K562 treated with DMSO at 1 percent for 12 hours (cell line): Measurements from ENCODE around the gene MAPKAPK2. TPM values are rescaled to one million over a fixed set of nuclear protein-coding genes. Genes with fewer than 3 reads are reported as not detected.

Source experiments
- total RNA-seq: library from RNA; unstranded; fragments of 300-600 nt; gene quantifications from 2 replicates; pipeline ENCODE4 v1.2.3, GENCODE V29; 2022; ENCODE audit not compliant: insufficient read depth

Gene MAPKAPK2
- 74.1 and 114 TPM in 2 replicates for total RNA-seq

DNA sequence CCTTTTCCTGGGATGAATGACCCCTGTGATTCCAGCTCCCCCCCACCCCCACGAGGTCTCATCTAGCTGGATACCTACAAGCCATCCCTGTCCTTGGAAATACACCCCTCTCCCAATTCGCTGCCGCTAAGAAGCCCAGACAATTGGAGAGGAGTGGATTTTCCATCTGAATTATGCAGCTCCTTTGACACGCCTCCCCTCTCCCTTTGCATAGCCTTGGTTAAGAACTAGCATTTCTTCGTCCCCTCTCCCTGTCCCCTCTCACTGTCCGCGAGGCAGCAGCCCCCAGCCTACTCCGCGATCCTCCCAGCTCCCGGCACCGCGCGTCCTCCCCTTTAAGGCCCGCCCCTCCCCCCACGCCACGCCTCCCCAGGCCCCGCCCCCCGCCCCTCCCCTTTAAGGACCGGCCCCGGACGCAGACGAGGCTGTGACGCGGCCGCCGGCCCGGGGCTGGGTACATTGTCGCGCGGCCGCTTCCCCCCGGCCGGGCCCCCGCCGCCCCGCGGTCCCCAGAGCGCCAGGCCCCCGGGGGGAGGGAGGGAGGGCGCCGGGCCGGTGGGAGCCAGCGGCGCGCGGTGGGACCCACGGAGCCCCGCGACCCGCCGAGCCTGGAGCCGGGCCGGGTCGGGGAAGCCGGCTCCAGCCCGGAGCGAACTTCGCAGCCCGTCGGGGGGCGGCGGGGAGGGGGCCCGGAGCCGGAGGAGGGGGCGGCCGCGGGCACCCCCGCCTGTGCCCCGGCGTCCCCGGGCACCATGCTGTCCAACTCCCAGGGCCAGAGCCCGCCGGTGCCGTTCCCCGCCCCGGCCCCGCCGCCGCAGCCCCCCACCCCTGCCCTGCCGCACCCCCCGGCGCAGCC, at the start of gene MAPKAPK2:
MAPKAPK2 (plus strand) TSS at position 428 of the 856 bp plus-strand sequence; CDS start at position 753, 325 bp downstream.

DNA sequence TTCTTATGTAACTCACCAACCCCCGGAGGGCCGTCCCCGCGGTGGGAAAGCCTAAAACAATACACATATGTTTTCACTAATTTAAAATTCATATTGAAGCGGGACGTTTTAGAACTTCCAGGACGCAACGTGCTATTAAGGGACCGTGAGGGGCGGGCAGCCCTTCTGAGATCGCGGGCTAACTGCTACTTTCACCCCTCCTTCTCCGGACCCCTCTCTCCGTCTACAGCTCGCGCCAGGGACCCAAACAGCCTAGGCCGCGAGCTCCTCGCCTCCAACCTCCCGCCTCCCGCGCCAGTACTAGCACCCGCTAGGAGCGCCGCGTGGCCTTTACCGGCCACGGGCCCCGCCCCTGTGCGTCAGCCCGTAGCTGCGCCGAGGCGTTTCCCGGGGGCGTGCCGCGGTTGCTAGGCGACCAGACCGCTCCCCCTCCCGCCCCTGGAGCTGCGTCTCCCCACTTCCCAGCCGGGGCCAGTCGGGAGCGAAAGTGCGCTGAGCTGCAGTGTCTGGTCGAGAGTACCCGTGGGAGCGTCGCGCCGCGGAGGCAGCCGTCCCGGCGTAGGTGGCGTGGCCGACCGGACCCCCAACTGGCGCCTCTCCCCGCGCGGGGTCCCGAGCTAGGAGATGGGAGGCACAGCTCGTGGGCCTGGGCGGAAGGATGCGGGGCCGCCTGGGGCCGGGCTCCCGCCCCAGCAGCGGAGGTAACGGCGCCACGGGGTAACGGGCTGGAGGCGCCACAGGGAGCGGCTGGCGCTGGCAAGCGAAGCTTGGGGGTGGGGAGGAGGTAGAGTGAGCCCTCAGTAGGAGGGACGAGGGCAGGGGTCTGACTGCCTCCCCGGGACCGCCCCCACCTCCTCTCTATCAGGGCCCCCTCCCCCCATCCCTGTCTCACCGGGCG, 49.4 kb upstream of the MAPKAPK2 start, which contains the start of gene DYRK3:
DYRK3 (plus strand) TSS at position 457 of the 898 bp plus-strand sequence; CDS start at position 625, 168 bp downstream.

DNA sequence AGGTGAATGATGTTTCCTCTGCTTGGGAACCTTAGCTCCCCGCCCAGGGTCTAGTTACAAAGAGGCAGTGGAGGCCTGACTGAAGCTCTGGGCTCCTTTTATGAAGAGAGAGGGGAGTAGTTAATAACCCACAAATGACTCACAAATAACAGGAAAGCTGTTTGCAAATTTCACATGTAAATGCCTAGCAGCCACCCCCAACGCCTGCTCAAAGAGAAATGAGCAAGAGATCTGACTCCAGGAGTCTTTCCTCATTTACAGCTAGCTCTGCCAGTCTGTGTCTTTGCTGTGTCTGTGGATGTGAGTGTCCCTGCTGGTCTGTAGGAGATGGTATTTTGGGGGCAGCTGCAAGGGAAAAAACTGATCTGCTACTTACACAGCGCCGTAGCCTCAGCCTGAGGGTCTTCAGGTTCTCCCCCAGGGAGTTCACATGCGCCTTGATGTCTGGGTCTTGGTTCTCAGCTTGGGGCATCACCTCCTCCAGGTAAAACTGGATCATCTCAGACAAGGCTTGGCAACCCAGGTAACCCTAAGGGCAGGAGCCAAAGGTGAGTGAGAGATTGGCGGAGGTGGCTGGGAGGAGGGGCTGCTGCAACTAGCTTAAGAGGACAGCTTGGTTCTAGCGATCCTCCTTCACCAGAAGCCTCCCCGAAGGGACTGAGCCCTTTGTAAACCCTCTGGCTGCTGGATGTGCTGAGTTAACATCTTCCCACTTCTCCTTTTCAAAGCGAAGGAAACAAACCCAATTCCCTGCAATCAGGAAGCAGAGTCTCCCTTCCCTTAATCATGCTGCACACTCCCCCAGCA, 86.0 kb downstream of the MAPKAPK2 start, which contains the start of gene IL19:
IL19 (plus strand) TSS at position 243 of the 807 bp plus-strand sequence. CDS start 65,890 bp downstream, outside the sequence.

DNA sequence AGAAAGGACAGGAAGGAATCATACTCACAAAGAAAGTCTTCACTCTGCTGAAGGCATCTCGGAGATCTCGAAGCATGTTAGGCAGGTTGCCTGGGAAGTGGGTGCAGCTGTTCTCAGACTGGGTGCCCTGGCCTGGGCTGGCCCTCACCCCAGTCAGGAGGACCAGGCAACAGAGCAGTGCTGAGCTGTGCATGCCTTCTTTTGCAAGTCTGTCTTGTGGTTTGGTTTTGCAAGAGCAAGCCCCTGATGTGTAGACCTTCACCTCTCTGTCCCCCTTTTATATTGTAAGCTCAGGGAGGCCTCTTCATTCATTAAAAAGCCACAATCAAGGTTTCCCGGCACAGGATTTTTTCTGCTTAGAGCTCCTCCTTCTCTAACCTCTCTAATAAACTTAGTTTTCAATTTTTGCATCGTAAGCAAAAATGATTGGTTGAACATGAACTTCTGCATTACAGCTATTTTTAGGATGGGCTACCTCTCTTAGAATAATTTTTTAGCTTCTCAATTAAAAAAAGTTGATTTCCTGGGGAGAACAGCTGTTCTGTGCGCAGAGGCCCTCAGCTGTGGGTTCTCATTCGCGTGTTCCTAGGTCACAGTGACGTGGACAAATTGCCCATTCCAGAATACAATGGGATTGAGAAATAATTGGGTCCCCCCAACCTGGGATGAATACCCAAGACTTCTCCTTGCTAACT, 87.7 kb downstream of the MAPKAPK2 start, which contains the start of gene IL10:
IL10 (minus strand) TSS at position 252 of the 695 bp plus-strand sequence; CDS start at position 193, 59 bp downstream.

Other genes starting within 250 kb of the MAPKAPK2 start
- gene IKBKE, start 214.4 kb upstream of the MAPKAPK2 start, total RNA-seq = 4.1 and 7.3 TPM in 2 replicates
- 38.0 and 89.4 TPM in 2 replicates for gene RASSF5, start 177.4 kb upstream of the MAPKAPK2 start, total RNA-seq
- 73.5 and 106 TPM in 2 replicates for gene EIF2D, start 72.4 kb upstream of the MAPKAPK2 start, total RNA-seq
- 6.2 and 28.3 TPM in 2 replicates for gene DYRK3, start 49.4 kb upstream of the MAPKAPK2 start, total RNA-seq
- gene IL19, start 85.9 kb downstream of the MAPKAPK2 start, total RNA-seq = not detected in 2 replicates
- not detected in 2 replicates for gene IL10, start 87.6 kb downstream of the MAPKAPK2 start, total RNA-seq
- not detected in 2 replicates for gene IL20, start 180.7 kb downstream of the MAPKAPK2 start, total RNA-seq
- not detected in 2 replicates for gene IL24, start 212.5 kb downstream of the MAPKAPK2 start, total RNA-seq
- not detected in 2 replicates for gene FCMR, start 237.0 kb downstream of the MAPKAPK2 start, total RNA-seq